NCI-H2107 treated with DMSO at 0.1 percent for 48 hours (cell line): ENCODE data around the gene CAV3.

Source experiments
- DNase-seq: peaks from one replicate; lab custom pipeline; 2025; ENCODE audit not compliant: unreplicated experiment; lab: John Stamatoyannopoulos, UW

The CAV3 gene

DNA sequence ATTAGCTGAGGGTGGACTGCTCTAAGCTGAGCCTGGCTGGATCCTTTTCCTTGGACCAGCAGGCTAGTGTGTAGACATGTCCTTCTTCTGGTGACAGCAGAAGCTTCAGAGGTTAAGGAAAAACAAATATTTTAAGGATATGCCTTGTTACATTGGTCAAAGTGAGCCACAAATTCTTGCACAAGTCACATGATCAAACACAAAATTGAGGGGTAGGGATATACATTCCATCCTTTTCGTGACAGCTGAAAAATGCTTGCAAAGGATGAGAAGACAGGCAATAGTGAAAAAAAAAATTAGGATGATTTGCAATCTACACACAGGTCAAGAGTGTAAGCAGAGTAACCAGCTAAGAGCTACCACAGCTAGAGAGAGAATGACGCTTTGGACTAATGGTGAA lies 56.9 kb downstream of the CAV3 start:
- no peak for DNase-seq

DNA sequence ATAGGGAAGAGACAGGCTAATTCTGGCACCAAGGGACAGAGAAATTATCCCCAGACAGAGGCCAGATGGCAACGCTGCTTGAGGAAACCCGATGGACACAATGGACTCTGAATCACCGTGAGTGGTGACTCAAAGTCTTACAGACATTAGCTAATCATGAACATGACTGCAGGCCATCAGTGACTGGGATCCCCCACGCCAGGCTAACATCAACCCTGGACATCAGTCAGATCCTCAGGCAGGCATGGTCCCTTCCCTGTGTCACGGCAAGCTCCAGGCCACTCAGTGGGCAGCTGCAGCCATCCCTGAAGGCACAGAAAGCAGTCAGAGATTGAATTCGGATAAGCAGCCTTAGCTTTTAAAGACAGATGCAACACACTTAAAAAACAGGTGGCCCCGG lies 59.6 kb downstream of the CAV3 start:
- no peak for DNase-seq

DNA sequence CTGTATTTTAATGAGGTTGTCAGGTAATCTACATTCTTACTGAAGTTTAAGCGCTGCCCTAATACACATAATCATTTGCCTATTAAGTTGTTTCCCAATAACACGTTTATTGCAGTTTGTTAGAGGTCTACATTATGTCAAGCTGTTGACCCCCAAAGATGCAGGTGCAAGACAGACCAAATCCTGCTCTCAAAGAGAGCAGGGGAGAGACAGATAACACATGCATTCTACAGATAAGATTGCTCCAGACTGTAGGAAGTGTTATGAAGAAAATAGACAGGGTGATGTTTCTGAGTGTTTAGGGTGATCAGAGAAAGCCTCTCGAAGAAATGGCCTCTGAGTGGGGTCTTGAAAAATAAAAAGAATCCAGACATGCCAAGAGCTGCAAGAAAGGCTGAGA lies 60.6 kb downstream of the CAV3 start:
- no peak for DNase-seq
